Measurements from ENCODE around the gene SORCS2.

SORCS2 gene

GRCh38 chr4:7610022-7610670, 417.8 kb downstream of the SORCS2 start:
- ChIA-PET POLR2A (ENCODE audit: low non-redundant PET) (no interaction called here), CTCF (no interaction called here)
- TF ChIP-seq CTCF (conservative IDR thresholded peaks at IDR 0.05; ENCODE audit: low read depth): no peak
- no peak overlapping the region for H3K27ac ChIP-seq
- DNase-seq (ENCODE audit: low spot score): no peak

GRCh38 chr4:7610841-7611240, 418.5 kb downstream of the SORCS2 start:
- TF ChIP-seq CTCF (conservative IDR thresholded peaks at IDR 0.05; ENCODE audit: low read depth): no peak

GRCh38 chr4:7612311-7612897, 420.1 kb downstream of the SORCS2 start:
- TF ChIP-seq CTCF (conservative IDR thresholded peaks at IDR 0.05; ENCODE audit: low read depth): no peak
- H3K27ac ChIP-seq: no peak overlapping the region

More at GRCh38 chr4:7610841-7611240, 418.5 kb downstream of the SORCS2 start:
- no peak for DNase-seq (ENCODE audit: low spot score)
- ChIA-PET CTCF (no interaction called here), POLR2A (ENCODE audit: low non-redundant PET) (no interaction called here)
- no peak overlapping the region for H3K27ac ChIP-seq

GRCh38 chr4:7614350-7614949, 422.1 kb downstream of the SORCS2 start:
- POLR2A ChIA-PET (ENCODE audit: low non-redundant PET): no interaction called here
- DNase-seq (ENCODE audit: low spot score): no peak
- CTCF ChIA-PET: no interaction called here
- no peak overlapping the region for H3K27ac ChIP-seq
- TF ChIP-seq CTCF (conservative IDR thresholded peaks at IDR 0.05; ENCODE audit: low read depth): no peak

More at GRCh38 chr4:7612311-7612897, 420.1 kb downstream of the SORCS2 start:
- DNase-seq (ENCODE audit: low spot score): no peak
- ChIA-PET CTCF (no interaction called here), POLR2A (ENCODE audit: low non-redundant PET) (no interaction called here)

GRCh38 chr4:7616193-7616592, 423.9 kb downstream of the SORCS2 start:
- ChIA-PET POLR2A (ENCODE audit: low non-redundant PET) (no interaction called here), CTCF (no interaction called here)
- no peak overlapping the region for H3K27ac ChIP-seq
- DNase-seq (ENCODE audit: low spot score): no peak
- no peak for TF ChIP-seq CTCF (conservative IDR thresholded peaks at IDR 0.05; ENCODE audit: low read depth)

GRCh38 chr4:7618361-7618760, 426.0 kb downstream of the SORCS2 start:
- POLR2A ChIA-PET (ENCODE audit: low non-redundant PET): no interaction called here
- CTCF ChIA-PET: no interaction called here
- TF ChIP-seq CTCF (conservative IDR thresholded peaks at IDR 0.05; ENCODE audit: low read depth): no peak
- H3K27ac ChIP-seq: no peak overlapping the region
- DNase-seq (ENCODE audit: low spot score): no peak

Data from RWPE1 (cell line).